HCEC 1CT (cell line): ENCODE results near the gene SLC46A2.

ENCODE experiments used
- DNase-seq: peaks from one replicate; pipeline ENCODE4 v3.0.0-alpha.2; 2017

Gene SLC46A2

DNA sequence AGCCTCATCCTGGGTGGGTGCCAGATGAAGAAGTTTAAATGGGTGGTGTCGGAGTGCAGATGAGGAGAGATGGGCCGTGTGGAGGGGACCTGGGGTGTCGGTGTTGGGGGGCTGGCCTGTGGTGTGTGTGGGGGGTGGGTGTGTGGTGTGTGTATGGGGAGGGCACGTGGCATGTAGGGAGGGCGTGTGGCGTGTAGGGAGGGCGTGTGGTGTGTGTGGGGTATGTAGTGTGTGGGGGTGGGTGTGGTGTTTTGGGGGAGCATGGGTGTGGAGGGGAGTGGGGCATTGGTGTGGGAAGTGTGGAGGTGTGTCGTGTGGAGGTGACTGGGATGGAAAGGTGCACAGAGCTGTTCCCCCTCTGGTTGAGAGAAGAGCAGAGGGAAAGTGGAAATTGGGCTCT, 34.5 kb downstream of the SLC46A2 start:
- DNase-seq = no peak

DNA sequence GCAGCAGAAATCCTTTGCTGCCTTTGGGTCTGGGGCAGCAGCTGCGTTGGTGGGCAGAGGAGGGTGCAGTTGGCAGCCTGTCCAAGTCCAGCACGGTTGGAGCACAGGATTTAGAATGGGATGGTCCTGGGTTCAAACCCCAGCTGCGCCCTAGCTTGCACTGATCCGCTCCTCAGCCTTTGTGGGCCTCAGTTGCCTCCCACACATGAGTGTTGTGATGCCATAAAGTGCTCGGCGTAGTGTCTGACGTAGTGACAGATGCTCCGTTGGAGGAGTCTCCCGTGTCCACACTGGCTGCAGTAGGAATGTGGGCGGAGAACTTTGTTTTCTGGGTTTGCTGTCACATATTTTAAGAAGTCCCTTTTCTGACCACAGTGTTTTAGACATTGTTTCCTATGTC, 36.0 kb downstream of the SLC46A2 start:
- no peak for DNase-seq

DNA sequence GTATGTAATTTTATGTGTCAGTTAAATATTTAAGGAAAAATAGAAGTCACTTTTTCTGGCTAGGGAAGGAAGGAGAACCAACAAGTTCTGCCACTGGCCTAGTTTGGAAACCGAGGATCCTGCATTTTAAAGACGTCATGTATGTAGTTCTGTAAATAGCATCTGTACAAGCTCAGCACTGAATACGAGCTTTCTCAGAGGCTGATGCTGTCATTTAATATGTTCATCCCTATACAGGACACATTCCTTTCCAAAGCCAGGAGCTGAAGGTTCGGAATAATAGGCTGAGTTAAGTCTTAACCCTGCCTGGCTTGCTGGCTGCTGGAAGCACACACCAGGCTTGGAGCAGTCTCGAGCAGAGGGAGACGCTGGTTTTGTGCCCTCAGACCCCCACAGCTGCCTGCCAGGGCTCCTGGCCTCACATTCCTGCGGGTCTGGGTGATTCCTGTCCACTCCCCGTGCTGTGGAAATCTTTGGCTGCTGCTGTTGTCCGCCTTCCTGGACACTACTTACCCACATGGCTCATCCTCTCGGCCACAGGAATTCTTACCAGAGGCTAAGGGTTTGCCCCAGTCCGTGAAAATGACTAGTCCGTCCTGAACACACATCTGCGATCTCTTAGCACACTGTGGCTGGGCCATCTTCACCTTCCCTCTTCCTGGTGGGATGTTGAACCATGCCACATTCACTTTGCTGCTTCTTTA, 36.6 kb downstream of the SLC46A2 start:
- no peak for DNase-seq

DNA sequence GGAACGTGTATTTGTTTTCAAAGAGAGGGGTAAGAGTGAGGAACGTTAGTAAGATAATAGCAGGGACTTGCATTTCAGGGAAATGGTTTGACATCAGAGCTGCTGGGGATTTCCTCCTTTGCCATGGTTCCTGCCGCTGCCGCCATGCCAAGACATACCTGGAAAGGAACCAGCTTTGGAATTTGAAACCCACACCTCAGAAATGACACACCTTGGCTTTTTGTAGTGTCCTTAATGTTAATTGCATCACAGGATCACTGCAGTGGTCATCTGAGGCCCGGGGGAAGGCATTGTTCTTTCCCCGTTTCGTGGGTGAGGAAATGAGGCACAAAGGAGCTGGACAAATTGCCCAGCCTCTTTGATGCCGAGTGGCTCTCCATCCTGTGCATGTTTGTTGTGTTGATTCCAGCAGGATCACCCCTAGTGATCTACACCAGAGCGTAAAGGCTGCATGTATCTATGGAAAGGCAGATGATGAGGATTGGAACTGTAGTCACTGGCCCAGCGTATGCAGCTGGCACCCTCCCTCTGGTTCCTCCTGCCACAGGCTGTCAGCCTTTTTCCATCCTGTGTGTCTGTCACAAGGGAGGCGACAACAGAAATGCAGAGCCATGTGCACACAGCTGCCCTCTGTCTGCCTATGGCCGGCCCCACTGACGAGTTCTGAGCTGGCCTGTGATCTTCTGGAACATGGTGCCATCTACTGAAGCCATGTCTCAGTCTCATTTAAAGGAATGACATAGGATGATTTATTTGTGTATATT, 37.8 kb downstream of the SLC46A2 start:
- no peak for DNase-seq

DNA sequence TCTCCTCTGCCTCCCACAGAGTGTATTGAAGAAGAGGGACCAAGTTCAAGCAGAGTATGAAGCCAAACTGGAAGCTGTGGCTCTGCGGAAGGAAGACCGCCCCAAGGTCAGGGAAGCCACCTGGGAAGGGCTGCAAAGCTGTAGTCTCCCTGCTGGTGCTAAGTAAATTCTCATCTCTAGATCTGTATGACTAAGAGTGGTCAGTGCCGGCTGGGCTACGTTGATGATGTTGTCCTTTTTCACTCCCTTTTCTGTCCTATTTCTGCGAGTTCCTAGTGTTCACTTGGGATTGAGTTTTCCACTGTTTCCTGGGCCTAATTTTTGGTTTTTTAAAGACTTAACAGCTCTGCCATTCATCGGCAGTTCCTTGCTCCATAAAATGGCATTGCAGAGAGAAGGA, 39.8 kb downstream of the SLC46A2 start:
- DNase-seq = no peak

DNA sequence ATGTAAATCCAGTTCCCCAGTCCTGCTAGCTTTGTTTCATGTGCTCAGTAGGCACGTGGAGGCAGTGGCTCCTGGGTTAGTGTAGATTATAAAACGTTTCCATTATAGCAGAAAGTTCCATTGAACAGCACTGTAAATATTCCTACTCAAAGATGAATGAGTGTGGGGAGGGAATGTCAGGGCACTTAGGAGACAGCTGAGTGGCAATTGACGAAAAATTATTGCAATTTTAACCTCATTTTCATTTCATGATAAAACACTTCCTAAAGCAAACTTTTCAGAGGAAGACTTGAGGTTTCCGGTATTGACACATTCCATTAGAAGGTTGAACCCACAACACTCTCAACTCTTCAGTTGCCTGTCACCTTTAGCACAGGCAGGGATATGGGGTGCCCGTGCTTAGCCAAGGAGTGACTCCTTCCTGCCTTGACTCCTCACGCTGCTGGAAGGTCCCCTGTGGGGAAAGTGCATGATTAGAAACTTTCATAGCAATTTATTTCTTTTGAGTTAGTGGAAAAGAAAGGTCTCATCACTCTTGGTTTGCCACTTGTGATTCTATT, 41.2 kb downstream of the SLC46A2 start:
- DNase-seq = no peak

DNA sequence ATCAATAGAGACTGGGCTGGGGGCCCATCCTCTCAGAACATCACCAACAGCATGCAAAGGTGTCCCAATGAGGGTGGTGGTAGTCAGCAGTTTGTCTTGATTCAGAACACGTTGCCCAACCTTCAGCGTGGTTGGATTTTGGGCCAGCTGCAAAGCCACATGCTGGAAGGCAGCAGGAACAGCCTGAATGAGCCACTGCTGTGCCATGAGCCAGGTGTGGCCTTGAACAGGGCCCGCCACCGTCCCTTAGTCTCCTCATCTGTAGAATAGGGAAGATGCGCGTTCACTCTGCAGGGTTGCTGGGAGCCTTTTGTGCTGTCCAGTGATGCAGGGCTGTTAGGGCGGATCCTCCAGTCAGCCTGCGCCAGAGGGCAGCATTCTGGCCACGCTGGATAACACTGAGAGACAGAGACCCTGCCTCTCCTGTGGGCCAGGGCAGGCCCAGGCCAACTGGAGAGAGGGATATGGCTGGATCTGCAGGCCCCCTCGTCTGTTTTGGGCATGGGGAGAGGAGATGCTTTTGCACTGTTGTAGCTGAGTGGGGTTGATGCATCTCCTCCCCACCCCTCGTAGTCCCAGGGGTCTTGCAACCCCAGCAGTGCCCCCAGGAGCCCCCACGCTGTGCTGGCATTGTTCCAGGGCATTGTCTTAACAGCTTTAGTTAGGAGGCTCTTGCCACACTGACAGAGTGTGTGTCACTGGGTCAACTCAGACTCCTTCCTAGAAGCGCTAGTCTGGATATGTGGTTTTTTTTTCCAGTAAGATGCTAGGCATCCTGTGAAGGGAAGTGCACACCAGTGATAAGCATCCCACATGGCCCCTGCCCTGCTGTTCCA, 42.1 kb downstream of the SLC46A2 start:
- DNase-seq = no peak

DNA sequence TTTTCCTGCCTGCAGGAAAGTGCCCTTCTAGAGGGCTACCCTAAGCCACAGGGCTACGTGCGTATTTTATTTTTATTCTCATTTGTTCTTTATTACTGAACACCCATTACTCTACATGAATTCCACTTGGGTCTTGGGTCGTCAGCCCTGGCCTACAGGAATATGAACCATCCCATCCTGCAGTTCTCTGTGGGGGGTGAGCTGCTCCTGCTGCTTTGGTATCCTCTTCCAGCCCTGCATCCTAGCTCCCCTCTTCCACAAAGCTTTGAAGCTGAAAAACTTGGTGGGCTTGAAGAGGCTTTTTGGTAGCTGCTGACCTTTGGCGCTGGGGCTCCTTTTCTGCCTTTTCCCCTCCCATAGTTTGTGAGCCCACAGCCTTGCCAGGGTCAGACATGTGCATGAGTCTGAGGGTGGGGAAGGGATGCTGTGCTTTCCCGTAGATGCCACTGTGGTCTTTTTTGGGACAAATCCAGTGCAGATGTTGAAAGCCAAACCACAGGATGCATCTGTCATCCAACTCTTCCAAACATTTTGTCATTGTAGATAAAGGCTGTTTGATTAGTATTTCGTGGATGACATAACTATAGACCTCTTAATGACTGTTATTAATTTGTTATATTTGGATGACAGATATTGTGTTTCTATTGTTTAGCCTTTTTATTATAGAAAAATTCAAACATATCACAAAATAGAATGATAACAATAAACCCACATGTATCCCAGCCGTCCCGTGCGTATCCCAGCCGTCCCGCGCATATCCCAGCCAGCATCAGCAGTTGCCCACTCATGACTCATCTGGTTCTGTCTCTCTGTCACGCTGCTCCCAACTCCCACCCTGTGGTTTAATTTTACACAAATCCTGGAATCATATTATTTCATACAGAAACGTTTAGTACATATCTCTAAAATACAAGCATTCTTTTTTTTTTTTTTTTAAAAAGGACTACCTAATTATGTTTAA, 43.9 kb downstream of the SLC46A2 start:
- no peak for DNase-seq

DNA sequence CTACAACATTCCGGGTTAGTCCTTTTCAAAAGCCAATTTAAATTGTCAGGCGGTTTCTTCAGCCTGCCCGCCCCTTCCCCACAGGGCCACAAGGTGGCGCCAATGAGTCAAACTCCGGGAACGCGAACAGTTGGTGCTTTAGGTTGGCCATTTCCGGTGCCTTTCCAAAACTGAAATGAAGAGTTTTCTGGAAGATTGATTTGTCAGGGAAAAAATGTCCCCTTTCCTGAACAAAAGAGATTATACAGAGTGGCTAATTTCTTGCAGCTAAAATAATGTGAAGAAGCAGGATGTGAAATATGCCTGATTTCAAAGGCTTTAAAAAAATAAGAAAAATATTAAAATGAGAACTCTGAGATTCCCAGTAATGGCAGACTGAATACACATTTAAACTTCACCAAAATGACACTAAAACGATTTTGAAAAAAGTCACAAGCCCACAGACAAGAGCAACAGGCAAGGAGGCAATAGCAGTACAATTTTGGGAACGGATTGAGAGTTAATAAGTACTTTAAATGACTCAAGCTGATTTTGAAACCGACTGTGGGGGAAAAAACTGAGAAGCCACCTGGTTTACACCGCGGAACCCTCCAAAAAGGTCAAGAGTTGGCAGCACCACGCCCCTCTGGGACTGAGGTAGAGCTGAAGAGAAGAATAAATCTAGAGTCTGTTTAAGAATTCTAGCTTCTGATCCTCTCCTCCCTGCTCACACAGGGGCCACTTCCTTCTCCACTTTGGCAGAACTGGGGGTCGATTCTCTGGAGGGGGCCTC, 45.7 kb downstream of the SLC46A2 start:
- peak; percentile 66 for DNase-seq

DNA sequence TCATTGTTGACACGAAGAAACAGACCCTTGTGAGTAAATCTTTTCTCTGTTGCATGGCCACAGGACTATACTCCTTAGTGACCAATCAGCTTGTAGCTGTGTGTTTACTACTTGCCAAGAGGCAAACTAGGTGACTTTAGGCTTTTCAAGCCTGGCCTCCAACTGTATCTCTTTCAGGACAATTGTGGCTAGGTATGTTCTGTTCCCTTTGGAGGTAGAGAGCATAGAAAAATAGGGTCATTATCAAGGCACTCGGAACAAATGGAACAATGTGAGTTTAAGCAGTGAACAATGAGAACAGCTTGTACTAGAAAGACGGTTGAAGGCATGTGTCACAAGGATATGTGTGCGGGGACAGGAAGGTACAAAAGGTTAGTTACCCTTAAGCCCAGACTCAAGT, 48.1 kb downstream of the SLC46A2 start:
- DNase-seq = no peak

DNA sequence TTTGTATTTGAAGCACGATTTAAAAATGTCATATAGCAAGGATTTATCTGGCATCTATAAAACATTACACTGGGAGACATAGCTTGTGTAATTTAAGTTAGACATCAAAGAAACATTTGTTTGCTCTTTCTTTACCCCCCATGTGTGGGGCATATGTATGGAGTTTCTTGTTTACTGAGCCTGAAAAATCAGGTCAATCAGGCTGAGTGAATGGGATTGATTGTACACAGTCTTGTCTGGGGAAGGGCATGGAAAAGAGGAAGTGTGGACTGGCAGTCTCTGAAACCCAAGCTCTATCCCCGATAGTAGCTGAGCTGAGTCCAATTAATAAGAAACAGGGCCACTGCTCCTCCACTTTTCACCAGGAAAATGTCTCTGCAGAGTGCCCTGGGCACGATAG, 49.4 kb downstream of the SLC46A2 start:
- no peak for DNase-seq

DNA sequence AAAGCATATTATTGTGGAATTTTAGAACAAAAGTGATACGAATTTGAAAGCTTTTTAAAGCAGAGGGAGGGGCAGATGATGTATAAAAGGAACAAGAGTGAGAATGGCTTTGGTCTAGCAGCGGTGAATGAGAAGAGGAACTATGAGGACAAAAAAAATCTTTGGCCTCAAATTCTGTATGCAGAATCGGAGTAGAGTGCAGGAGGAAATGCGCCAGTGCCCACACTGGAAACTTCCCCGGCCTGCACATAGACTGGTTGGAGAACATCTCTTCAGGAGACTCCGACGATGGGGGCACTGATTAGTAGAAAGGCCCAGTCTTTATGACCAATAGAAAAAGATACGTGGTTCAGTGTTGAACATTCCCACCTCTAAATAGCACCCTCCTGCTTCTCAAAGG, 51.3 kb downstream of the SLC46A2 start:
- DNase-seq = no peak

DNA sequence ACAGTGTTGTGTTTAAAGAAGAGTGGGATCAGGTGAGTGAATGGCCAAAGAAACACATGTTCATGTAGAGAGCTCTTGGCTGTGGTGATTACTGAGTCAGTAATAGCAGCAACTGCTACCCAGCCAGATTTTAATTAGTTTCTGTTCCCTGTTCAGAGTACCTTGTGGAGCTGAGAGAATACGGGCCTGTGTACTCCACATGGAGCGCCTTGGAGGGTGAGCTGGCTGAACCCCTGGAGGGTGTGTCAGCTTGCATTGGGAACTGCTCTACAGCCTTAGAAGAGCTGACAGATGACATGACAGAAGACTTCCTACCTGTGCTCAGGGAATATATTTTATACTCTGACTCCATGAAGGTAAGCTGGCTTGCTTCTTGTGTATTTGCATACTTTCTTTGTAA, 52.3 kb downstream of the SLC46A2 start:
- no peak for DNase-seq

DNA sequence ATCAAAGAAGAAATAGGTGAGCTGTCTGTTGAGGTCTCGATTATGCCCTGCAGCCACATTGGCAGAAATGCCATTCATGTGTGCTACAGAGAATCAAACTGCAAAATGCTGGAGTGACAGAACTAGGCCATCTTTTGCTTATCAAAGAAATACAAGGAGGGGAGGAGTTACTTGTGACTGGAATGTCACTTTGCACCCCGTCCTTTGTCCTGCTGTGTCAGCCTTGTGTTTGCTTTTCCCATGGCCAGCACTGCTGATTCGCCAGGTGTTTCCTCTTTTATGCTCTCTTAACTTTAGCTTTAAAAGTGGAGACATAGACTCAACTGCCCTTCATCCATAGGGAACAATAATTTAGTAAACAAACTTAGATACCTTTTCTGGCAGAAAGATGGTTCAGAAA, 54.3 kb downstream of the SLC46A2 start:
- DNase-seq = no peak

DNA sequence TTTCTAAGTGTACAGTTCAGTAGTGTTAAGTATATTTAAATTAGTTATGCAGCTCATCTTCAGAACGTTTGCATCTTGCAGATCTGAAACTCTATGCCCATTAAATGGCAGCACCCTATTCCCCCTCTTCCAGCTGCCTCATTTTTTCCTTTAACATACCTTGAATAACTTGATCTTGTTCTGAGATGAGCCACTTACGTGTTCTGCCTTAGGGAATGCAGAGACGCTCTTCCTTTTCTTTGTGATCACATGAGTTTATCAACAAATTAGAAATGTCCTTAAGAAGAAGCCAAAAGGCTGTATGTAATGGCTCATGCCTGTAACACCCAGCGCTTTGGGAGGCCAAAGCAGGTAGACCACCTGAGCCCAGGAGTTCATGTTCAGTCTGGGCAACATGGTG, 57.6 kb downstream of the SLC46A2 start:
- no peak for DNase-seq

DNA sequence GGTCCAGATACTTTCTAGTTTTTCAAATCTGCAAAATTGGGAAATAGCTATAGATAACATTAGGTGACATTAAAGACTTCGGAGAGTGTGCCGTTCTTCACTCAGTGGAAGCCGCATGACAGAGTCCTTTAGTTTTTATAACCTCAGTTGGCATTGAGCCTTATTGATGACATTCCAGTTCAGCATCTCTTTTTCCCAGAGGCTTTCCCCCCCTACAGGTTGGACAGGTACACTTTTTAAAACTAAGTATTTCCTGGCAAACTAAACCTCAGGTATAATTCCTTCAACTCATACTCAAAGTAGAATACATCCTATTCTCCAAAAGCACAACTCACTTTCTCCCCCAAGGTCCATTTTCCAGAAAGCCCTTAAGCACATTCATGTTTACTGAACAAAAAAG, 58.7 kb downstream of the SLC46A2 start:
- DNase-seq = no peak

DNA sequence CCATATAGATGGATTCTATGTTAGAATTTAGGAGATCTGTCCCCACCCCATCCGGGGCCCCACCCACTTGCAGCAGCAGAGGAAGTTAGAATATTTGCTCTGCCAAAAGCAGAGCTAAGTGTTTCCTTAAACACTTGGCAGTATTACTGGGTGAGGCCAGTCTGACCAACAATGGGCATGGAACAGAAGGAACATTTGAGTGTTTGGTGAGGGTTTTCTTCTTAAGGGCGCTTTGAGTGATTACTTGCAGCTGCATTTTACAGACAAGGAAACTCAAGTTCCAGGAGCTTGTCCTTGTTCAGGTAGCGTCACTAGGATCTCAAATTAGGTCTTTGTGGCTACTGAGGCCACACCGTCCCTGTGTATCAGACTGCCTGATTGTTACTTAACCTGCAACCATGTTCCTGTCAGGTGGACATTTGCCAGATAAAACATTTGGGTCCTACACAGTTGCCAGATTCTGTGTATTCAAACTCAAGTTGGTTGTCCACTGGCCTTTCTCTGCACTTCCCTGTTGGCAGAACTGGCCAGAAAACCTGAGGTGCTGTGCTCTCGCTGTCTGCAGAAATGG, 59.3 kb downstream of the SLC46A2 start:
- no peak for DNase-seq
